Panc1 (cell line): ENCODE measurements around the gene DCUN1D3. TPM values are rescaled to one million over a fixed set of nuclear protein-coding genes. Genes with fewer than 3 reads are reported as not detected.

Experiments
- ATAC-seq: fragments of 200-7000 bp; cut with Tn5 transposase; 2 replicates; pipeline ENCODE4 v1.9.1; 2020; ENCODE audit warnings: mild to moderate bottlenecking, moderate library complexity
- BruUV-seq: library from RNA; stranded (reverse); fragments of 400-500 nt; replicated peaks from 2 replicates; lab custom pipeline; 2021; lab: Mats Ljungman, UMichigan
- CTCF ChIA-PET: fragments of 300-600 bp; sonication (Branson Sonifier 250); formaldehyde crosslinking; loops from one replicate; lab custom pipeline; 2022; ENCODE audit warnings: antibody characterized with exemption; lab: Charles Lee
- POLR2A ChIA-PET: fragments of 300-600 bp; sonication (Branson Sonifier 250); formaldehyde crosslinking; loops from one replicate; lab custom pipeline; 2022; ENCODE audit warnings: antibody characterized with exemption; lab: Charles Lee
- DNase-seq: peaks from one replicate; pipeline ENCODE4 v3.0.0-alpha.2; 2010; ENCODE audit warnings: low read depth, low spot score
- H3K27ac ChIP-seq: 2 replicates; pipeline ENCODE4 v1.5.1; 2011; ENCODE audit warnings: mild to moderate bottlenecking, low read length, inconsistent platforms
- H3K27me3 ChIP-seq: fragments of 200-500 bp; sonication (Bioruptor generic); 2 replicates; pipeline ENCODE4 v1.6.0; 2014; ENCODE audit warnings: low read length, inconsistent platforms; ENCODE audit not compliant: control insufficient read depth, insufficient read depth
- H3K36me3 ChIP-seq: fragments of 200-500 bp; sonication (Bioruptor generic); 2 replicates; pipeline ENCODE4 v1.5.1; 2014; ENCODE audit warnings: inconsistent platforms, mild to moderate bottlenecking, low read length, moderate library complexity; ENCODE audit not compliant: control insufficient read depth, insufficient read depth
- H3K4me1 ChIP-seq: 2 replicates; pipeline ENCODE4 v1.5.1; 2011; ENCODE audit warnings: inconsistent platforms, mild to moderate bottlenecking, low read length, moderate library complexity; ENCODE audit not compliant: control insufficient read depth, insufficient read depth
- H3K4me3 ChIP-seq, 2 experiments: 2 replicates each; pipeline ENCODE4 v1.5.1; 2011 to 2012; ENCODE audit warnings: low read depth in 2 of 2, low read length in 2 of 2, mild to moderate bottlenecking in 2 of 2, inconsistent platforms in 1 of 2, moderate library complexity in 1 of 2
- H3K9me3 ChIP-seq: fragments of 200-500 bp; sonication (Bioruptor generic); 2 replicates; pipeline ENCODE4 v1.5.1; 2014; ENCODE audit warnings: low read depth, mild to moderate bottlenecking, inconsistent platforms, low read length, moderate library complexity; ENCODE audit not compliant: control insufficient read depth, insufficient read depth
- POLR2AphosphoS5 ChIP-seq: IDR thresholded peaks from 2 replicates; pipeline ENCODE4 v1.6.1; 2012; ENCODE audit warnings: mild to moderate bottlenecking, low read depth, low read length, moderate library complexity
- SIN3A ChIP-seq: IDR thresholded peaks from 2 replicates; pipeline ENCODE4 v1.6.1; 2012; ENCODE audit warnings: low read depth, mild to moderate bottlenecking, low read length, moderate library complexity, borderline replicate concordance; ENCODE audit not compliant: insufficient read depth
- TCF7L2 ChIP-seq: IDR thresholded peaks from 2 replicates; pipeline ENCODE4 v1.6.1; 2011; ENCODE audit warnings: mild to moderate bottlenecking, low read depth, low read length, inconsistent platforms
- in situ Hi-C: cut with HindIII; loops from 2 replicates; pipeline ENCODE4 v1.10.0; 2016; ENCODE audit warnings: low sequenced_read_pairs, low pct_unique_long_range_greater_than_20kb
- intact Hi-C: fragments of 100-400 bp; cut with micrococcal nuclease; formaldehyde crosslinking; loops from one replicate; pipeline ENCODE4 v1.10.0; 2022; ENCODE audit not compliant: unreplicated experiment
- total RNA-seq: library from RNA; stranded (reverse); gene quantifications from one replicate; pipeline ENCODE4 v1.2.1, GENCODE V29; 2021; ENCODE audit not compliant: unreplicated experiment
- TF ChIP-seq, protein P1 (sequence below), 2 experiments: IDR thresholded peaks; 2 replicates each; pipeline ENCODE4 v1.6.1; 2011 to 2012; ENCODE audit warnings: low read depth in 2 of 2, control low read depth in 1 of 2, low read length in 1 of 2, mild to moderate bottlenecking in 1 of 2, moderate library complexity in 1 of 2; ENCODE audit not compliant: insufficient read depth in 1 of 2
- TF ChIP-seq, protein P2 (sequence below): fragments of 450-650 bp; IDR thresholded peaks from 2 replicates; pipeline ENCODE4 v1.5.1; 2017; ENCODE audit warnings: mild to moderate bottlenecking

DCUN1D3 gene
- total RNA-seq, 1 experiment from 2014 or later = 23.5 TPM

DNA sequence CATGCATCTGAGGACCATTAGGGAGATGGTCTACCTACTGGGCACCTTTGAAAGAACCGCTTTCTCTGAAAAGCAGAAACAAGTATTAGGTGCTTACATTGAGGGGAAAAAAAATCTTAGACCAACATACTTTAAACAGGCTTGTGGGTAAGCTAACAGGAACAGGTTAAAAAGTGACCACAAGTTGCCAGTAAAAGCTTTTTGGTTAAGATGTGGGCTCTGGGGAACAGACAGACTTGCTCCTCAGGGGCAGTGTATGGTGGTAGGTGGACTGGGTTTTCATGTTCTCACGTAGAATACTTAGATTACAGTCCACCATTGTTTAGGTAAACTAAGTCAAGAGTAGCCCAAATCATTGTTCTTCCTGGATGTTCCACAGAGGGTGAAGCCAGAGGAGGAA lies 52.6 kb downstream of the DCUN1D3 start:
- ATAC-seq (no peak), DNase-seq (no peak)
- ChIA-PET POLR2A (no interaction called here), CTCF (no interaction called here)
- in situ Hi-C loops (loop anchor here (10.0 kb wide), 1 partner anchor 147 kb away; no protein-coding TSS in a partner anchor), intact Hi-C loops (no loop called here)
- no TSS peak for BruUV-seq
- TF ChIP-seq TCF7L2 (no peak), SIN3A (no peak), POLR2AphosphoS5 (no peak)
- TF ChIP-seq, protein P1, sequence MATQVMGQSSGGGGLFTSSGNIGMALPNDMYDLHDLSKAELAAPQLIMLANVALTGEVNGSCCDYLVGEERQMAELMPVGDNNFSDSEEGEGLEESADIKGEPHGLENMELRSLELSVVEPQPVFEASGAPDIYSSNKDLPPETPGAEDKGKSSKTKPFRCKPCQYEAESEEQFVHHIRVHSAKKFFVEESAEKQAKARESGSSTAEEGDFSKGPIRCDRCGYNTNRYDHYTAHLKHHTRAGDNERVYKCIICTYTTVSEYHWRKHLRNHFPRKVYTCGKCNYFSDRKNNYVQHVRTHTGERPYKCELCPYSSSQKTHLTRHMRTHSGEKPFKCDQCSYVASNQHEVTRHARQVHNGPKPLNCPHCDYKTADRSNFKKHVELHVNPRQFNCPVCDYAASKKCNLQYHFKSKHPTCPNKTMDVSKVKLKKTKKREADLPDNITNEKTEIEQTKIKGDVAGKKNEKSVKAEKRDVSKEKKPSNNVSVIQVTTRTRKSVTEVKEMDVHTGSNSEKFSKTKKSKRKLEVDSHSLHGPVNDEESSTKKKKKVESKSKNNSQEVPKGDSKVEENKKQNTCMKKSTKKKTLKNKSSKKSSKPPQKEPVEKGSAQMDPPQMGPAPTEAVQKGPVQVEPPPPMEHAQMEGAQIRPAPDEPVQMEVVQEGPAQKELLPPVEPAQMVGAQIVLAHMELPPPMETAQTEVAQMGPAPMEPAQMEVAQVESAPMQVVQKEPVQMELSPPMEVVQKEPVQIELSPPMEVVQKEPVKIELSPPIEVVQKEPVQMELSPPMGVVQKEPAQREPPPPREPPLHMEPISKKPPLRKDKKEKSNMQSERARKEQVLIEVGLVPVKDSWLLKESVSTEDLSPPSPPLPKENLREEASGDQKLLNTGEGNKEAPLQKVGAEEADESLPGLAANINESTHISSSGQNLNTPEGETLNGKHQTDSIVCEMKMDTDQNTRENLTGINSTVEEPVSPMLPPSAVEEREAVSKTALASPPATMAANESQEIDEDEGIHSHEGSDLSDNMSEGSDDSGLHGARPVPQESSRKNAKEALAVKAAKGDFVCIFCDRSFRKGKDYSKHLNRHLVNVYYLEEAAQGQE (IDR thresholded peaks at IDR 0.05; ENCODE audit: insufficient read depth in 1 of 2, low read depth in 2 of 2, low read length in 1 of 2) = no peak
- TF ChIP-seq, protein P2, sequence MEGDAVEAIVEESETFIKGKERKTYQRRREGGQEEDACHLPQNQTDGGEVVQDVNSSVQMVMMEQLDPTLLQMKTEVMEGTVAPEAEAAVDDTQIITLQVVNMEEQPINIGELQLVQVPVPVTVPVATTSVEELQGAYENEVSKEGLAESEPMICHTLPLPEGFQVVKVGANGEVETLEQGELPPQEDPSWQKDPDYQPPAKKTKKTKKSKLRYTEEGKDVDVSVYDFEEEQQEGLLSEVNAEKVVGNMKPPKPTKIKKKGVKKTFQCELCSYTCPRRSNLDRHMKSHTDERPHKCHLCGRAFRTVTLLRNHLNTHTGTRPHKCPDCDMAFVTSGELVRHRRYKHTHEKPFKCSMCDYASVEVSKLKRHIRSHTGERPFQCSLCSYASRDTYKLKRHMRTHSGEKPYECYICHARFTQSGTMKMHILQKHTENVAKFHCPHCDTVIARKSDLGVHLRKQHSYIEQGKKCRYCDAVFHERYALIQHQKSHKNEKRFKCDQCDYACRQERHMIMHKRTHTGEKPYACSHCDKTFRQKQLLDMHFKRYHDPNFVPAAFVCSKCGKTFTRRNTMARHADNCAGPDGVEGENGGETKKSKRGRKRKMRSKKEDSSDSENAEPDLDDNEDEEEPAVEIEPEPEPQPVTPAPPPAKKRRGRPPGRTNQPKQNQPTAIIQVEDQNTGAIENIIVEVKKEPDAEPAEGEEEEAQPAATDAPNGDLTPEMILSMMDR = no peak
- Histone ChIP-seq H3K9me3 (no peaks in the 10 kb centered on the region), H3K4me1 (peaks cover 22% of the 10 kb centered on the region), H3K27me3 (no peaks in the 10 kb centered on the region), H3K27ac (no peak overlapping the region), H3K4me3 (no peak overlapping the region), H3K36me3 (peaks cover 5% of the 10 kb centered on the region)

DNA sequence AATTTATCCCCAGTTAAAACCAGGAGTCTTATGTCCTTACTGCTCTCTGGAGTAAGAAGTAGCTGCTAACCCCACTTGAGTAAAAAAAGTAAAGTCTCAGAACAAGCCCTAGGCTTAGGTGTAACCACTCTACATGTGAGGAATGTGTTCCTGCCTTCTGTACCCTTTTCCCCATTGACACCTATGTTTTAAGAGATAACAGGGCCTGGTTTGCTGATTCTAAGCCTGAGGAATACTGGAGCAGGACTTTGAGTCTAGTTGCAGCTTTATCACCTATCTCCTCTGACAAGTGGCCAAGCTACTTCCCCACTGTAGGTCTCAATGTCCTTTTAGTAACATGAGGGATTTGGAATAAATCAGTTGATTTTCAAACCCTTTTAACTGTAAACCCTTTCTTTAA lies 53.6 kb downstream of the DCUN1D3 start:
- Histone ChIP-seq H3K4me3 (no peak overlapping the region), H3K27ac (no peak overlapping the region), H3K9me3 (no peaks in the 10 kb centered on the region), H3K4me1 (peaks cover 12% of the 10 kb centered on the region), H3K27me3 (no peaks in the 10 kb centered on the region), H3K36me3 (peaks cover 4% of the 10 kb centered on the region; the same call in 1 of the 2 replicates)
- CTCF ChIA-PET = no interaction called here
- intact Hi-C loops = no loop called here
- ATAC-seq (no peak), DNase-seq (no peak)
- TF ChIP-seq TCF7L2 (no peak), POLR2AphosphoS5 (no peak), SIN3A (no peak)
- TF ChIP-seq, protein P2 = no peak
- TF ChIP-seq, protein P1 (IDR thresholded peaks at IDR 0.05; ENCODE audit: insufficient read depth in 1 of 2, low read depth in 2 of 2, low read length in 1 of 2) = no peak
- POLR2A ChIA-PET = no interaction called here
- no TSS peak for BruUV-seq
- in situ Hi-C loops = loop anchor here (10.0 kb wide), 1 partner anchor 148 kb away; no protein-coding TSS in a partner anchor
